Measurements from ENCODE around the gene ARX. TPM values are rescaled to one million over a fixed set of nuclear protein-coding genes. Genes with fewer than 3 reads are reported as not detected.

ARX gene
- polyA plus RNA-seq, 1 of the 3 experiments (the other 2 are of a cell fraction) = not detected

DNA sequence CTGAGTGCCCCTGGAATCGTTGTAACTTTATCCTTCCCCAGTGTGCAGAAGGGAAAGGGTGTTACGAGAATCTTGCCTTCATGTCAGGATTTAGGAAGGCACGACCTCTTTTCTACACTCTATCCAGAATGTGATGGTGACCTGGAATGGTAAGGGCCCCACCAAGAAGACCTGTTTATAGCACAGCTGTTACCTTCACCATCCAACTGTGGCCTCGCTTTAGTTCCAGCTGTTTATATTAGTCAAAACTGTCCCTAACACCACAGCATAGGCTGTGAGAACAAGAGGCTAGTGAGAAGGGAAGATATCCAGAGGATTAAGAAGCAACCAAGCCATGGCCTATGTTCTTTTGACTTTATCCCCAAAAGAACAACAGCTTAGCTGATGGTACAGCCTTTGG lies 28.0 kb downstream of the ARX start:
- no peak for DNase-seq
- WGBS (ENCODE audit: low lambda C conversion rate) = 46% methylated on average over 4 of the region's 4 CpGs
- Histone ChIP-seq H3K9ac (no peak overlapping the region), H3K4me2 (no peak overlapping the region), H3K4me1 (ENCODE audit: control insufficient read depth in 1 of 2, insufficient read depth in 2 of 2, low read depth in 1 of 2, low read length in 1 of 2) (no peaks in the 10 kb centered on the region; a peak in 1 of 4 replicates), H3K79me2 (ENCODE audit: insufficient read depth) (no peaks in the 10 kb centered on the region), H3K4me3 (ENCODE audit: low read depth in 2 of 2, low read length in 1 of 2) (no peak overlapping the region), H3K36me3 (replicated peaks in 1 of 2; ENCODE audit: control insufficient read depth in 1 of 2, insufficient read depth in 2 of 2, low read length in 1 of 2) (no peaks in the 10 kb centered on the region), H3K27me3 (ENCODE audit: insufficient read depth) (no peaks in the 10 kb centered on the region), H2AFZ (ENCODE audit: low read depth) (no peak overlapping the region), H4K20me1 (ENCODE audit: insufficient read depth) (no peaks in the 10 kb centered on the region), H3K9me3 (no peaks in the 10 kb centered on the region), H3K9me2 (no peaks in the 10 kb centered on the region), H3K27ac (ENCODE audit: low read depth in 2 of 2, low read length in 1 of 2) (no peak overlapping the region), H3F3A (replicated peaks; ENCODE audit: insufficient read depth) (no peaks in the 10 kb centered on the region)
- TF ChIP-seq, protein P1, sequence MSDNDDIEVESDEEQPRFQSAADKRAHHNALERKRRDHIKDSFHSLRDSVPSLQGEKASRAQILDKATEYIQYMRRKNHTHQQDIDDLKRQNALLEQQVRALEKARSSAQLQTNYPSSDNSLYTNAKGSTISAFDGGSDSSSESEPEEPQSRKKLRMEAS (IDR thresholded peaks at IDR 0.05; ENCODE audit: low read depth) = no peak
- TF ChIP-seq RAD21 (IDR thresholded peaks at IDR 0.05; ENCODE audit: low read length) = no peak
- no peak for TF ChIP-seq POLR2AphosphoS5 (IDR thresholded peaks at IDR 0.05; ENCODE audit: low read depth, low read length)
- TF ChIP-seq EZH2phosphoT487 (IDR thresholded peaks at IDR 0.05; ENCODE audit: borderline replicate concordance, low read depth) = no peak
- TF ChIP-seq MXI1 (IDR thresholded peaks at IDR 0.05; ENCODE audit: low read depth, low read length) = no peak
- TF ChIP-seq CHD2 (IDR thresholded peaks at IDR 0.05; ENCODE audit: low read length, partially characterized antibody) = no peak
- TF ChIP-seq, protein P2, sequence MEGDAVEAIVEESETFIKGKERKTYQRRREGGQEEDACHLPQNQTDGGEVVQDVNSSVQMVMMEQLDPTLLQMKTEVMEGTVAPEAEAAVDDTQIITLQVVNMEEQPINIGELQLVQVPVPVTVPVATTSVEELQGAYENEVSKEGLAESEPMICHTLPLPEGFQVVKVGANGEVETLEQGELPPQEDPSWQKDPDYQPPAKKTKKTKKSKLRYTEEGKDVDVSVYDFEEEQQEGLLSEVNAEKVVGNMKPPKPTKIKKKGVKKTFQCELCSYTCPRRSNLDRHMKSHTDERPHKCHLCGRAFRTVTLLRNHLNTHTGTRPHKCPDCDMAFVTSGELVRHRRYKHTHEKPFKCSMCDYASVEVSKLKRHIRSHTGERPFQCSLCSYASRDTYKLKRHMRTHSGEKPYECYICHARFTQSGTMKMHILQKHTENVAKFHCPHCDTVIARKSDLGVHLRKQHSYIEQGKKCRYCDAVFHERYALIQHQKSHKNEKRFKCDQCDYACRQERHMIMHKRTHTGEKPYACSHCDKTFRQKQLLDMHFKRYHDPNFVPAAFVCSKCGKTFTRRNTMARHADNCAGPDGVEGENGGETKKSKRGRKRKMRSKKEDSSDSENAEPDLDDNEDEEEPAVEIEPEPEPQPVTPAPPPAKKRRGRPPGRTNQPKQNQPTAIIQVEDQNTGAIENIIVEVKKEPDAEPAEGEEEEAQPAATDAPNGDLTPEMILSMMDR (IDR thresholded peaks at IDR 0.05) = no peak
- ChIA-PET POLR2A (no interaction called here), CTCF (no interaction called here)

DNA sequence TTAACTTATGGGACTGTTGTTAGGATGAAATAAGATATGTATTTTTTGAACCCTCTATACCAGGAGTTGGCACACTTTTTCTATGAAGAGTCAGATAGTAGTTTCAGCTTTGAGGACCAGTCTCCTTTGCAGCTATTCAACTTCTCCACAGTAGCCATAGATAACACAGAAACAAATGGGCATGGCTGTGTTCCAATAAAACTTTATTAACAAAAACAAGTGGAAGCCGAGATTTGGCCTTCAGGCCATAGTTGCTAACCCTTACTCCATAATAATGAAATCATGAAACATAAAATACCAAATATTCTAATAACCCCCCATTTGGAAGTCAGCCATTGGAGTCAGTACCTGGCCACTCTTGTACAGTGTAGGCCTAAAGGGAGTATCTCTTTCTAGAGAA lies 30.6 kb downstream of the ARX start:
- CTCF ChIA-PET = interaction anchor here (1.4 kb wide), 1 partner anchor 146 kb away, joined by 4 read pairs; no protein-coding TSS in a partner anchor
- 33% methylated on average over 1 of the region's 1 CpG for WGBS (ENCODE audit: low lambda C conversion rate)
- H3K27ac ChIP-seq (ENCODE audit: low read depth in 2 of 2, low read length in 1 of 2) = no peak overlapping the region
- DNase-seq = no peak
- no peak overlapping the region for H3K4me3 ChIP-seq (ENCODE audit: low read depth in 2 of 2, low read length in 1 of 2)
- H3F3A ChIP-seq (replicated peaks; ENCODE audit: insufficient read depth) = no peaks in the 10 kb centered on the region
- no peaks in the 10 kb centered on the region for H3K9me2 ChIP-seq
- H3K9me3 ChIP-seq = no peaks in the 10 kb centered on the region
- no peaks in the 10 kb centered on the region for H3K79me2 ChIP-seq (ENCODE audit: insufficient read depth)
- H3K36me3 ChIP-seq (replicated peaks in 1 of 2; ENCODE audit: control insufficient read depth in 1 of 2, insufficient read depth in 2 of 2, low read length in 1 of 2) = no peaks in the 10 kb centered on the region
- H3K9ac ChIP-seq = no peak overlapping the region
- no peaks in the 10 kb centered on the region; a peak in 1 of 4 replicates for H3K4me1 ChIP-seq (ENCODE audit: control insufficient read depth in 1 of 2, insufficient read depth in 2 of 2, low read depth in 1 of 2, low read length in 1 of 2)
- H4K20me1 ChIP-seq (ENCODE audit: insufficient read depth) = no peaks in the 10 kb centered on the region
- H3K27me3 ChIP-seq (ENCODE audit: insufficient read depth) = no peaks in the 10 kb centered on the region
- H3K4me2 ChIP-seq = no peak overlapping the region
- POLR2A ChIA-PET = no interaction called here
- no peak overlapping the region for H2AFZ ChIP-seq (ENCODE audit: low read depth)
- TF ChIP-seq TEAD4 (IDR thresholded peaks at IDR 0.05; ENCODE audit: borderline replicate concordance, insufficient read depth) = no peak
- TF ChIP-seq NFIC (IDR thresholded peaks at IDR 0.05; ENCODE audit: borderline replicate concordance) = no peak
- no peak for TF ChIP-seq CHD2 (IDR thresholded peaks at IDR 0.05; ENCODE audit: low read length, partially characterized antibody)
- TF ChIP-seq, protein P2 (IDR thresholded peaks at IDR 0.05) = no peak
- TF ChIP-seq RXRA (IDR thresholded peaks at IDR 0.05; ENCODE audit: borderline replicate concordance, low read depth) = no peak
- no peak for TF ChIP-seq GATA2 (CRISPR knock-in tag; IDR thresholded peaks at IDR 0.05)
- no peak for TF ChIP-seq FOXM1 (IDR thresholded peaks at IDR 0.05; ENCODE audit: low read depth)
- TF ChIP-seq USF1 (IDR thresholded peaks at IDR 0.05; ENCODE audit: borderline replicate concordance, low read depth) = no peak
- TF ChIP-seq EP300 (IDR thresholded peaks at IDR 0.05; ENCODE audit: borderline replicate concordance in 1 of 2, low read depth in 1 of 2, low read length in 1 of 2) = no peak
- TF ChIP-seq RAD21 (IDR thresholded peaks at IDR 0.05; ENCODE audit: low read length) = no peak
- TF ChIP-seq POLR2AphosphoS5 (IDR thresholded peaks at IDR 0.05; ENCODE audit: low read depth, low read length) = no peak
- TF ChIP-seq, protein P3, sequence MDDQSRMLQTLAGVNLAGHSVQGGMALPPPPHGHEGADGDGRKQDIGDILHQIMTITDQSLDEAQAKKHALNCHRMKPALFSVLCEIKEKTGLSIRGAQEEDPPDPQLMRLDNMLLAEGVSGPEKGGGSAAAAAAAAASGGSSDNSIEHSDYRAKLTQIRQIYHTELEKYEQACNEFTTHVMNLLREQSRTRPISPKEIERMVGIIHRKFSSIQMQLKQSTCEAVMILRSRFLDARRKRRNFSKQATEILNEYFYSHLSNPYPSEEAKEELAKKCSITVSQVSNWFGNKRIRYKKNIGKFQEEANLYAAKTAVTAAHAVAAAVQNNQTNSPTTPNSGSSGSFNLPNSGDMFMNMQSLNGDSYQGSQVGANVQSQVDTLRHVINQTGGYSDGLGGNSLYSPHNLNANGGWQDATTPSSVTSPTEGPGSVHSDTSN (IDR thresholded peaks at IDR 0.05) = no peak
- TF ChIP-seq, protein P4, sequence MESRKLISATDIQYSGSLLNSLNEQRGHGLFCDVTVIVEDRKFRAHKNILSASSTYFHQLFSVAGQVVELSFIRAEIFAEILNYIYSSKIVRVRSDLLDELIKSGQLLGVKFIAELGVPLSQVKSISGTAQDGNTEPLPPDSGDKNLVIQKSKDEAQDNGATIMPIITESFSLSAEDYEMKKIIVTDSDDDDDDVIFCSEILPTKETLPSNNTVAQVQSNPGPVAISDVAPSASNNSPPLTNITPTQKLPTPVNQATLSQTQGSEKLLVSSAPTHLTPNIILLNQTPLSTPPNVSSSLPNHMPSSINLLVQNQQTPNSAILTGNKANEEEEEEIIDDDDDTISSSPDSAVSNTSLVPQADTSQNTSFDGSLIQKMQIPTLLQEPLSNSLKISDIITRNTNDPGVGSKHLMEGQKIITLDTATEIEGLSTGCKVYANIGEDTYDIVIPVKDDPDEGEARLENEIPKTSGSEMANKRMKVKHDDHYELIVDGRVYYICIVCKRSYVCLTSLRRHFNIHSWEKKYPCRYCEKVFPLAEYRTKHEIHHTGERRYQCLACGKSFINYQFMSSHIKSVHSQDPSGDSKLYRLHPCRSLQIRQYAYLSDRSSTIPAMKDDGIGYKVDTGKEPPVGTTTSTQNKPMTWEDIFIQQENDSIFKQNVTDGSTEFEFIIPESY (IDR thresholded peaks at IDR 0.05; ENCODE audit: borderline replicate concordance, low read depth) = no peak
- TF ChIP-seq TCF12 (IDR thresholded peaks at IDR 0.05) = no peak
- no peak for TF ChIP-seq EZH2phosphoT487 (IDR thresholded peaks at IDR 0.05; ENCODE audit: borderline replicate concordance, low read depth)

Data from SK-N-SH (cell line).